Measurements from ENCODE around the gene ZRANB2.

Gene ZRANB2

GRCh38 chr1:71027991-71028390 is 52.8 kb downstream of the ZRANB2 start:
- DNase-seq = no peak

GRCh38 chr1:71026093-71026492 is 54.7 kb downstream of the ZRANB2 start:
- DNase-seq = no peak

- no peak for DNase-seq
These were observed 57.3 kb downstream of the ZRANB2 start for GRCh38 chr1:71023515-71023914.

- no peak for DNase-seq
These were observed 61.4 kb downstream of the ZRANB2 start for GRCh38 chr1:71019233-71019969.

- DNase-seq = no peak
These were observed 62.0 kb downstream of the ZRANB2 start for GRCh38 chr1:71018791-71019190.

- no peak for DNase-seq
These were observed 65.1 kb downstream of the ZRANB2 start for GRCh38 chr1:71015745-71016144.

- DNase-seq = peak; percentile 50
These were observed 66.7 kb downstream of the ZRANB2 start for GRCh38 chr1:71014178-71014579.

Measured in fibroblast of skin of right quadriceps (primary cell).